HG02763 (cell line): Measurements from ENCODE around the gene NUDC.
"Not testable (repeated sequence)": the region's sequence is repeated elsewhere in the genome, so short reads cannot be mapped to it uniquely, and the experiment has no call there.

Source experiments
- ATAC-seq: cut with Tn5 transposase; IDR thresholded peaks from one replicate; pipeline ENCODE4 v1.9.1; 2021; ENCODE audit warnings: mild to moderate bottlenecking, moderate library complexity; ENCODE audit not compliant: unreplicated experiment

The NUDC gene

GRCh38 chr1:26981146-26981846 is 59.8 kb downstream of the NUDC start:
- no peak for ATAC-seq

GRCh38 chr1:26983863-26984262 is 62.3 kb downstream of the NUDC start:
- ATAC-seq = no peak

GRCh38 chr1:26984291-26984690 is 62.7 kb downstream of the NUDC start:
- no peak for ATAC-seq

GRCh38 chr1:26986658-26987057 is 65.1 kb downstream of the NUDC start:
- ATAC-seq = no peak

- not testable (repeated sequence) for ATAC-seq
Observed at GRCh38 chr1:26989403-26990109, 68.0 kb downstream of the NUDC start.

GRCh38 chr1:26991310-26992116 is 70.0 kb downstream of the NUDC start:
- no peak for ATAC-seq

- ATAC-seq = peak; percentile 51
Observed at GRCh38 chr1:26993237-26994019, 71.9 kb downstream of the NUDC start, which contains the start of gene TRNP1. Gene TRNP1, plus strand, starts transcription at chr1:26993692. Its CDS starts 95 bp downstream, at chr1:26993787.

GRCh38 chr1:26994020-26994786 is 72.7 kb downstream of the NUDC start:
- ATAC-seq = peak; percentile 13

GRCh38 chr1:26994787-26995517 is 73.4 kb downstream of the NUDC start:
- ATAC-seq = no peak

- no peak for ATAC-seq
Observed at GRCh38 chr1:26996024-26996423, 74.5 kb downstream of the NUDC start.
